G401 (cell line): ENCODE measurements around the gene TBL1X. TPM values are rescaled to one million over a fixed set of nuclear protein-coding genes. Genes with fewer than 3 reads are reported as not detected.

Experiments
- DNase-seq: peaks from one replicate; pipeline ENCODE4 v3.0.0-alpha.2; 2015; ENCODE audit warnings: low spot score
- in situ Hi-C: cut with HindIII; loops from 2 replicates; pipeline ENCODE4 v1.10.0; 2016; ENCODE audit warnings: low sequenced_read_pairs, mixed read lengths
- total RNA-seq: library from RNA; depleted of rRNA; stranded (reverse); fragments of >200 nt; shearing (Covaris generic); gene quantifications from 2 replicates; pipeline ENCODE4 v1.2.3, GENCODE V29; 2014

The TBL1X gene
- total RNA-seq, 1 experiment from 2014 or later = 7.6 TPM

GRCh38 chrX:9643807-9644206 is 178.9 kb downstream of the TBL1X start:
- in situ Hi-C loops = no loop called here
- DNase-seq = no peak

GRCh38 chrX:9644335-9644734 is 179.5 kb downstream of the TBL1X start:
- DNase-seq = peak; percentile 11
- in situ Hi-C loops = no loop called here

- in situ Hi-C loops = no loop called here
These were observed 181.8 kb downstream of the TBL1X start for GRCh38 chrX:9646471-9647224.

DNA sequence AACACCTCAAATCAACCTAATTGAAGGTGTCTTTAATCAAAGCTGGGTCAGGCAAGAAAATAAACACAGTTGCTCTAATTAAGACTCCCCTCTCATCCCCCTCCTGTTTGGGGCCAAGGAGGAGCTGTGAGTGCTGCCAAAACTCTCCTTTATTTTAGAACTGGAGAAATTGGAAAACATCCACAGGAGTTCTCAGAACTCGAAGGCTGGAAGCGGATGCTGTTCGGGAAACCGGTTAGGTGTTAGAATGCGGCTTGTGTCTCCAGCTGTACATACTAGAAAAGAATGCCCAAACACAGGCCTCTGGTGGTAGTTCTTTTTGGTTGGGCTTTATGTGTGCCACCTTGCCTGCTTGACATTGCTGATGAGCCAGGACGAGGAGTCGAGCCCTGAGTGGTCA is 182.6 kb downstream of the TBL1X start:
- in situ Hi-C loops = no loop called here
- no peak for DNase-seq

More at GRCh38 chrX:9646471-9647224, 181.8 kb downstream of the TBL1X start:
- DNase-seq = no peak

- DNase-seq = no peak
- in situ Hi-C loops = no loop called here
These were observed 185.2 kb downstream of the TBL1X start for GRCh38 chrX:9650091-9650490.

DNA sequence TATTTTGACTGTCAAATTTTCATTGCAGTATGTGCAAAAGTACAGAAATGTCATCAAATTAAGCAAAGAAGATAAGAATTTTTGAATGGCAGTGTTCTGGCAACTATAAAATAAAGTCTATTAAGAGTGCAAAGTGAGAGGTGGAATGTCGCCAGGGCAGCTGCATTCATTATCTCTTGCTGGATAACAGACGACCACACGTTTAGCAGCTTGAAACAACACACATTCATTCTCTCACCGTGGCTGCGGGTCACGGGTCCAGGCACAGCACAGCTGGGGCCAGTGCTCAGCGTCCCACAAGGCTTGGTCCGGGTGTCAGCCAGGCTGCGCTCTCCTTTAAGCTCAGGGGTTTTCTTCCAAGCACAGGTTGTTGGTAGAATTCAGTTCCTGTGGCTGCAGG is 186.9 kb downstream of the TBL1X start:
- no peak for DNase-seq
- in situ Hi-C loops = no loop called here

GRCh38 chrX:9654929-9655328 is 190.1 kb downstream of the TBL1X start:
- in situ Hi-C loops = no loop called here
- DNase-seq = no peak

GRCh38 chrX:9656277-9656676 is 191.4 kb downstream of the TBL1X start:
- in situ Hi-C loops = no loop called here
- DNase-seq = no peak

GRCh38 chrX:9656871-9657270 is 192.0 kb downstream of the TBL1X start:
- DNase-seq = no peak
- in situ Hi-C loops = no loop called here

- DNase-seq = no peak
- in situ Hi-C loops = no loop called here
These were observed 192.9 kb downstream of the TBL1X start for GRCh38 chrX:9657590-9658256.

- in situ Hi-C loops = no loop called here
- DNase-seq = no peak
These were observed 193.6 kb downstream of the TBL1X start for GRCh38 chrX:9658409-9658808.

- in situ Hi-C loops = no loop called here
- no peak for DNase-seq
These were observed 194.8 kb downstream of the TBL1X start for GRCh38 chrX:9659571-9660195.

- in situ Hi-C loops = no loop called here
- DNase-seq = no peak
These were observed 197.3 kb downstream of the TBL1X start for GRCh38 chrX:9662148-9662547.

GRCh38 chrX:9663216-9663615 is 198.4 kb downstream of the TBL1X start:
- in situ Hi-C loops = no loop called here
- DNase-seq = no peak

DNA sequence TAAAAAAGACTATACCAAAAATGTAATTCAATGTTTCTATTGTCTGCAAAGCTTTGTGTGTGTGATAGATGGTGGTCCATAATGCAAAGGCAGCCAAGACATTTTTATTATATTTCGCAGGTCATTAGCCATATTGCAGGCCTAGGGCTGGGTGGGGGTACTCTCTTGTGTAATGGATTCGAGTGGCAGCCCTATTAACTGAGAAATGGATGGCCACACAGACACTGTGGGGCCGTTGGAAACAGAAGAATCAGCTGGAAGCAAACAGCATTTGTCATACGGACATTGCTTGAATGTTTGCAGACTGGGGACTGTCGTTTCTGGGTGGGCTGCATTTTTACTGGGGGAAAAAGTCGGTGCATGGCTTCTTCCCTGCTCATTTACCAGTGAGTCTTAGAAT is 199.4 kb downstream of the TBL1X start:
- no peak for DNase-seq
- in situ Hi-C loops = no loop called here

DNA sequence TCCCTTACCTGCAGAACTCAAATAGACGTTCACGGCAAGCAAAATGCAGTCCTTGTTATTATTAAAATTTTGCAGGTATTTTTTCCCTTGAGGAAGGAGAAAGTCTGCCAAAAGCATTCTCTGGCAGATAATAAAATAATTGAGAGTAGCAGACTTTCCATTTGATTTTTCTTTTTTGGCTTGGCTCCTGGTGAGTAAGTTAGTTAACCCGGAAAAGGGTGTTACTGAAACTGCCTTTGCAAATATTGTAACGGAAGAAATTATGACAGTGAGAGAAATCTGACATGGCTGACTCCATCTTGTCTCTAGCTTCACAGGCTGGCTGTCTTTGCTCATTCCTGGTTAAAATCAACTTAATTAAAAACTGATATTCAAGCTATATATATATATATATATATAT is 200.3 kb downstream of the TBL1X start:
- DNase-seq = no peak
- in situ Hi-C loops = no loop called here

GRCh38 chrX:9668537-9668936 is 203.7 kb downstream of the TBL1X start:
- in situ Hi-C loops = no loop called here
- DNase-seq = no peak

- in situ Hi-C loops = no loop called here
- DNase-seq = no peak
These were observed 205.4 kb downstream of the TBL1X start for GRCh38 chrX:9670136-9670814.

- in situ Hi-C loops = no loop called here
- DNase-seq = no peak
These were observed 207.1 kb downstream of the TBL1X start for GRCh38 chrX:9671998-9672397.

- in situ Hi-C loops = no loop called here
- no peak for DNase-seq
These were observed 211.4 kb downstream of the TBL1X start for GRCh38 chrX:9676306-9676705.
